ENCODE measurements around the gene TRIM33.

- TF ChIP-seq, protein P1, sequence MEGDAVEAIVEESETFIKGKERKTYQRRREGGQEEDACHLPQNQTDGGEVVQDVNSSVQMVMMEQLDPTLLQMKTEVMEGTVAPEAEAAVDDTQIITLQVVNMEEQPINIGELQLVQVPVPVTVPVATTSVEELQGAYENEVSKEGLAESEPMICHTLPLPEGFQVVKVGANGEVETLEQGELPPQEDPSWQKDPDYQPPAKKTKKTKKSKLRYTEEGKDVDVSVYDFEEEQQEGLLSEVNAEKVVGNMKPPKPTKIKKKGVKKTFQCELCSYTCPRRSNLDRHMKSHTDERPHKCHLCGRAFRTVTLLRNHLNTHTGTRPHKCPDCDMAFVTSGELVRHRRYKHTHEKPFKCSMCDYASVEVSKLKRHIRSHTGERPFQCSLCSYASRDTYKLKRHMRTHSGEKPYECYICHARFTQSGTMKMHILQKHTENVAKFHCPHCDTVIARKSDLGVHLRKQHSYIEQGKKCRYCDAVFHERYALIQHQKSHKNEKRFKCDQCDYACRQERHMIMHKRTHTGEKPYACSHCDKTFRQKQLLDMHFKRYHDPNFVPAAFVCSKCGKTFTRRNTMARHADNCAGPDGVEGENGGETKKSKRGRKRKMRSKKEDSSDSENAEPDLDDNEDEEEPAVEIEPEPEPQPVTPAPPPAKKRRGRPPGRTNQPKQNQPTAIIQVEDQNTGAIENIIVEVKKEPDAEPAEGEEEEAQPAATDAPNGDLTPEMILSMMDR (IDR thresholded peaks at IDR 0.05 in 2 of 3, conservative IDR thresholded peaks at IDR 0.05 in 1 of 3; ENCODE audit: control insufficient read depth in 2 of 3, extremely low read depth in 1 of 3, insufficient read depth in 1 of 3, low read depth in 3 of 3, low read length in 3 of 3) = no peak
- TF ChIP-seq YY1 (IDR thresholded peaks at IDR 0.05; ENCODE audit: low read depth, low read length) = no peak
- TF ChIP-seq POLR2AphosphoS5 (IDR thresholded peaks at IDR 0.05; ENCODE audit: low read length) = no peak
- TF ChIP-seq CEBPB (IDR thresholded peaks at IDR 0.05; ENCODE audit: borderline replicate concordance in 1 of 2, low read depth in 2 of 2, low read length in 2 of 2) = no peak
- TF ChIP-seq RFX5 (IDR thresholded peaks at IDR 0.05; ENCODE audit: low read depth, low read length) = no peak
- TF ChIP-seq EGR1 (IDR thresholded peaks at IDR 0.05; ENCODE audit: borderline replicate concordance in 1 of 2, low read depth in 2 of 2, low read length in 2 of 2) = no peak
- no peak for TF ChIP-seq HDGF (IDR thresholded peaks at IDR 0.05)
- TF ChIP-seq, protein P2, sequence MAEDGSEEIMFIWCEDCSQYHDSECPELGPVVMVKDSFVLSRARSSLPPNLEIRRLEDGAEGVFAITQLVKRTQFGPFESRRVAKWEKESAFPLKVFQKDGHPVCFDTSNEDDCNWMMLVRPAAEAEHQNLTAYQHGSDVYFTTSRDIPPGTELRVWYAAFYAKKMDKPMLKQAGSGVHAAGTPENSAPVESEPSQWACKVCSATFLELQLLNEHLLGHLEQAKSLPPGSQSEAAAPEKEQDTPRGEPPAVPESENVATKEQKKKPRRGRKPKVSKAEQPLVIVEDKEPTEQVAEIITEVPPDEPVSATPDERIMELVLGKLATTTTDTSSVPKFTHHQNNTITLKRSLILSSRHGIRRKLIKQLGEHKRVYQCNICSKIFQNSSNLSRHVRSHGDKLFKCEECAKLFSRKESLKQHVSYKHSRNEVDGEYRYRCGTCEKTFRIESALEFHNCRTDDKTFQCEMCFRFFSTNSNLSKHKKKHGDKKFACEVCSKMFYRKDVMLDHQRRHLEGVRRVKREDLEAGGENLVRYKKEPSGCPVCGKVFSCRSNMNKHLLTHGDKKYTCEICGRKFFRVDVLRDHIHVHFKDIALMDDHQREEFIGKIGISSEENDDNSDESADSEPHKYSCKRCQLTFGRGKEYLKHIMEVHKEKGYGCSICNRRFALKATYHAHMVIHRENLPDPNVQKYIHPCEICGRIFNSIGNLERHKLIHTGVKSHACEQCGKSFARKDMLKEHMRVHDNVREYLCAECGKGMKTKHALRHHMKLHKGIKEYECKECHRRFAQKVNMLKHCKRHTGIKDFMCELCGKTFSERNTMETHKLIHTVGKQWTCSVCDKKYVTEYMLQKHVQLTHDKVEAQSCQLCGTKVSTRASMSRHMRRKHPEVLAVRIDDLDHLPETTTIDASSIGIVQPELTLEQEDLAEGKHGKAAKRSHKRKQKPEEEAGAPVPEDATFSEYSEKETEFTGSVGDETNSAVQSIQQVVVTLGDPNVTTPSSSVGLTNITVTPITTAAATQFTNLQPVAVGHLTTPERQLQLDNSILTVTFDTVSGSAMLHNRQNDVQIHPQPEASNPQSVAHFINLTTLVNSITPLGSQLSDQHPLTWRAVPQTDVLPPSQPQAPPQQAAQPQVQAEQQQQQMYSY (CRISPR knock-in tag; IDR thresholded peaks at IDR 0.05) = no peak
- no peak for TF ChIP-seq CHD4 (IDR thresholded peaks at IDR 0.05)
- no peak for TF ChIP-seq BCLAF1 (IDR thresholded peaks at IDR 0.05)
- no peak for TF ChIP-seq REST (IDR thresholded peaks at IDR 0.05; ENCODE audit: low read depth, low read length)
Measured at GRCh38 chr1:114503916-114504422, 7.0 kb downstream of the TRIM33 start.
